CD14-positive monocyte (primary cell): ENCODE data around the gene HPDL. TPM values are rescaled to one million over a fixed set of nuclear protein-coding genes. Genes with fewer than 3 reads are reported as not detected.

Experiments used
- DNase-seq, 3 donors: peaks; one replicate each; pipeline ENCODE4 v3.0.0-alpha.2; 2011 to 2022
- H2AFZ ChIP-seq: 2 replicates; pipeline ENCODE4 v1.6.0; 2012; ENCODE audit warnings: mild to moderate bottlenecking, low read depth, low read length, inconsistent platforms; ENCODE audit not compliant: insufficient read depth, poor library complexity, severe bottlenecking
- H3K27ac ChIP-seq, 2 donors: 1 replicate in 1 of 2; 2 replicates in 1 of 2; pipeline ENCODE4 v1.5.1; 2012 to 2013; ENCODE audit warnings: low read length in 2 of 2, control low read depth in 1 of 2, inconsistent platforms in 1 of 2, low read depth in 1 of 2, mild to moderate bottlenecking in 1 of 2
- H3K27me3 ChIP-seq, 2 donors: one replicate each; pipeline versions ENCODE4 v1.6.0 to v1.6.1; 2011 to 2013; ENCODE audit warnings: low read length in 2 of 2; ENCODE audit not compliant: control insufficient read depth in 2 of 2, insufficient read depth in 2 of 2
- H3K36me3 ChIP-seq, 2 donors: replicated peaks in 1 of 2; 1 replicate in 1 of 2; 2 replicates in 1 of 2; pipeline versions ENCODE4 v1.5.1 to v1.6.1; 2012 to 2013; ENCODE audit warnings: low read length in 2 of 2, control low read depth in 1 of 2, inconsistent platforms in 1 of 2, mild to moderate bottlenecking in 1 of 2; ENCODE audit not compliant: insufficient read depth in 2 of 2, control insufficient read depth in 1 of 2
- H3K4me1 ChIP-seq, 2 donors: 1 replicate in 1 of 2; 2 replicates in 1 of 2; pipeline versions ENCODE4 v1.5.1 to v1.6.1; 2012 to 2013; ENCODE audit warnings: low read length in 2 of 2, control low read depth in 1 of 2, inconsistent platforms in 1 of 2, mild to moderate bottlenecking in 1 of 2, moderate library complexity in 1 of 2; ENCODE audit not compliant: insufficient read depth in 2 of 2, control insufficient read depth in 1 of 2
- H3K4me2 ChIP-seq: replicated peaks from 2 replicates; pipeline ENCODE3; 2012; ENCODE audit warnings: low read length, moderate library complexity, mild to moderate bottlenecking; ENCODE audit not compliant: poor library complexity, severe bottlenecking; ENCODE audit errors: extremely low read depth
- H3K4me3 ChIP-seq, 3 experiments: fragments of 200-600 bp in 1 of 3; sonication (generic) in 1 of 3; replicated peaks in 1 of 3; 1 replicate in 2 of 3; 2 replicates in 1 of 3; pipeline ENCODE4 v1.5.1; 2011 to 2013; ENCODE audit warnings: low read length in 3 of 3, mild to moderate bottlenecking in 3 of 3, control low read depth in 2 of 3, low read depth in 2 of 3, inconsistent platforms in 1 of 3, moderate library complexity in 1 of 3
- H3K79me2 ChIP-seq: 2 replicates; pipeline ENCODE4 v1.6.0; 2012; ENCODE audit warnings: mild to moderate bottlenecking, control low read depth, inconsistent platforms, low read length, moderate library complexity; ENCODE audit not compliant: insufficient read depth
- H3K9ac ChIP-seq: 2 replicates; pipeline ENCODE4 v1.6.0; 2017; ENCODE audit warnings: low read length, mild to moderate bottlenecking; ENCODE audit not compliant: insufficient read depth, poor library complexity, severe bottlenecking
- H3K9me3 ChIP-seq, 2 donors: replicated peaks in 1 of 2; 1 replicate in 1 of 2; 2 replicates in 1 of 2; pipeline versions ENCODE4 v1.5.1 to v1.6.1; 2012 to 2013; ENCODE audit warnings: low read length in 2 of 2, control low read depth in 1 of 2; ENCODE audit not compliant: control insufficient read depth in 1 of 2, insufficient read depth in 1 of 2
- H4K20me1 ChIP-seq: 2 replicates; pipeline ENCODE4 v1.6.0; 2012; ENCODE audit warnings: mild to moderate bottlenecking, low read length, control low read depth, moderate library complexity; ENCODE audit not compliant: insufficient read depth
- H3K27ac Mint-ChIP-seq, 7 donors: one replicate each; pipeline ENCODE4 v1.8.0; 2020; ENCODE audit warnings: mild to moderate bottlenecking in 7 of 7, mixed read lengths in 7 of 7, moderate library complexity in 6 of 7, inconsistent platforms in 2 of 7
- H3K27me3 Mint-ChIP-seq, 3 donors: one replicate each; pipeline ENCODE4 v1.8.0; 2021 to 2022; ENCODE audit warnings: low read depth in 3 of 3, mild to moderate bottlenecking in 3 of 3, mixed read lengths in 3 of 3, moderate library complexity in 3 of 3, inconsistent platforms in 1 of 3
- H3K36me3 Mint-ChIP-seq, 2 donors: one replicate each; pipeline ENCODE4 v1.8.0; 2020; ENCODE audit warnings: mixed read lengths in 2 of 2, inconsistent platforms in 1 of 2, mild to moderate bottlenecking in 1 of 2
- H3K4me1 Mint-ChIP-seq: one replicate; pipeline ENCODE4 v1.8.0; 2020; ENCODE audit warnings: mild to moderate bottlenecking, mixed read lengths
- H3K4me3 Mint-ChIP-seq, 2 donors: one replicate each; pipeline ENCODE4 v1.8.0; 2020; ENCODE audit warnings: mild to moderate bottlenecking in 2 of 2, mixed read lengths in 2 of 2, moderate library complexity in 1 of 2
- H3K9me3 Mint-ChIP-seq, 7 donors: one replicate each; pipeline ENCODE4 v1.8.0; 2020 to 2022; ENCODE audit warnings: mixed read lengths in 7 of 7, mild to moderate bottlenecking in 6 of 7, moderate library complexity in 6 of 7, inconsistent platforms in 2 of 7
- CTCF ChIP-seq: fragments of 200-600 bp; IDR thresholded peaks from one replicate; pipeline ENCODE4 v1.8.0; 2022; ENCODE audit warnings: antibody characterized with exemption, mild to moderate bottlenecking
- WGBS: methylation state at CpG from one replicate; pipeline ENCODE4 v1.1.5; 2013; ENCODE audit warnings: missing lambda C conversion rate; ENCODE audit not compliant: insufficient coverage; 5-methylcytosine and 5-hydroxymethylcytosine counted together
- intact Hi-C, 2 donors: fragments of 100-400 bp; cut with micrococcal nuclease; formaldehyde crosslinking; loops; one replicate each; pipeline versions ENCODE4 v1.15.0 to v1.15.1; 2023
- polyA plus RNA-seq, 3 donors: library from polyadenylated mRNA; depleted of rRNA in 1 of 3; unstranded in 2 of 3; stranded (reverse) in 1 of 3; fragments of 300-500 nt in 2 of 3; fragments of >200 nt in 1 of 3; fragmentation: Illumina TruSeq in 2 of 3; gene quantifications; 1 replicate in 2 of 3; 2 replicates in 1 of 3; pipeline ENCODE4 v1.2.3, GENCODE V29; 2012 to 2021

Gene HPDL
- polyA plus RNA-seq, 3 donors, result 0.17 TPM; not detected in 2

GRCh38 chr1:45297666-45298356 lies 28.9 kb upstream of the HPDL start:
- Histone ChIP-seq H3K9ac (no peak overlapping the region), H3K27ac (no peak overlapping the region), H3K27me3 (no peaks in the 10 kb centered on the region), H3K36me3 (no peaks in the 10 kb centered on the region), H3K9me3 (no peaks in the 10 kb centered on the region), H3K4me1 (peaks cover 2 to 3% of the 10 kb centered on the region in 2 donors), H4K20me1 (no peaks in the 10 kb centered on the region), H3K4me3 (no peak overlapping the region), H3K4me2 (no peak overlapping the region), H2AFZ (no peak overlapping the region), H3K79me2 (no peaks in the 10 kb centered on the region)
- H3K36me3 Mint-ChIP-seq, result no peaks in the 10 kb centered on the region
- peaks cover 0 to 9% (median 3%) of the 10 kb centered on the region in 7 donors for H3K9me3 Mint-ChIP-seq
- no peaks in the 10 kb centered on the region for H3K4me1 Mint-ChIP-seq
- 99% methylated on average over 7 of the region's 8 CpGs for WGBS
- H3K4me3 Mint-ChIP-seq, result no peak overlapping the region
- H3K27me3 Mint-ChIP-seq, result peaks cover 0 to 6% (median 5%) of the 10 kb centered on the region in 3 donors
- intact Hi-C loops, result no loop called here
- peak overlapping the region in 1 of 7 donors; percentile 27 for H3K27ac Mint-ChIP-seq
- TF ChIP-seq CTCF, result no peak
- no peak for DNase-seq

GRCh38 chr1:45299296-45299695 lies 27.4 kb upstream of the HPDL start:
- Histone ChIP-seq H3K4me3 (no peak overlapping the region), H3K9me3 (no peaks in the 10 kb centered on the region), H3K27ac (no peak overlapping the region), H2AFZ (no peak overlapping the region), H3K4me2 (no peak overlapping the region), H3K9ac (no peak overlapping the region), H4K20me1 (no peaks in the 10 kb centered on the region), H3K4me1 (peaks cover 8 to 11% of the 10 kb centered on the region in 2 donors), H3K27me3 (no peaks in the 10 kb centered on the region), H3K36me3 (no peaks in the 10 kb centered on the region), H3K79me2 (no peaks in the 10 kb centered on the region)
- TF ChIP-seq CTCF, result no peak
- Mint-ChIP-seq H3K36me3 (no peaks in the 10 kb centered on the region), H3K9me3 (peaks cover 0 to 3% (median under 1%) of the 10 kb centered on the region in 7 donors), H3K4me3 (no peak overlapping the region), H3K27ac (no peak overlapping the region), H3K4me1 (peaks cover 4% of the 10 kb centered on the region), H3K27me3 (peaks cover 0 to 6% (median 6%) of the 10 kb centered on the region in 3 donors)
- intact Hi-C loops, result loop anchor here in 1 of 2 donors (1.0 kb wide), 1 partner anchor 284 kb away; no protein-coding TSS in a partner anchor
- no CpG with 5 or more reads among the region's 1 CpG for WGBS
- no peak for DNase-seq
